Glutamatergic neuron (in vitro differentiated cells): ENCODE results near the gene ATRNL1. TPM values are rescaled to one million over a fixed set of nuclear protein-coding genes. Genes with fewer than 3 reads are reported as not detected.

Experiments
- DNase-seq: peaks from one replicate; pipeline ENCODE4 v3.0.0; 2022
- H3K27ac Mint-ChIP-seq: one replicate; pipeline ENCODE4 v1.8.0; 2020; ENCODE audit warnings: mild to moderate bottlenecking, mixed read lengths, inconsistent platforms; ENCODE audit not compliant: unreplicated experiment
- H3K27me3 Mint-ChIP-seq: one replicate; pipeline ENCODE4 v1.8.0; 2020; ENCODE audit warnings: mild to moderate bottlenecking, moderate library complexity, mixed read lengths, inconsistent platforms; ENCODE audit not compliant: unreplicated experiment
- H3K36me3 Mint-ChIP-seq: one replicate; pipeline ENCODE4 v1.8.0; 2020; ENCODE audit warnings: mild to moderate bottlenecking, mixed read lengths, inconsistent platforms; ENCODE audit not compliant: unreplicated experiment
- H3K4me1 Mint-ChIP-seq: one replicate; pipeline ENCODE4 v1.8.0; 2020; ENCODE audit warnings: mild to moderate bottlenecking, low read depth, mixed read lengths, inconsistent platforms; ENCODE audit not compliant: unreplicated experiment
- H3K4me3 Mint-ChIP-seq: one replicate; pipeline ENCODE4 v1.8.0; 2020; ENCODE audit warnings: mild to moderate bottlenecking, mixed read lengths, inconsistent platforms; ENCODE audit not compliant: unreplicated experiment
- H3K9me3 Mint-ChIP-seq: one replicate; pipeline ENCODE4 v1.8.0; 2020; ENCODE audit warnings: mild to moderate bottlenecking, moderate library complexity, mixed read lengths, inconsistent platforms; ENCODE audit not compliant: unreplicated experiment
- CTCF ChIP-seq: fragments of 200-600 bp; sonication (generic); IDR thresholded peaks from one replicate; pipeline ENCODE4 v1.5.0; 2021; ENCODE audit not compliant: partially characterized antibody, unreplicated experiment
- total RNA-seq: library from RNA; stranded (reverse); fragmentation: NEBNext Ultra II Directional; extraction: Animal tissue kit (Norgen Biotek cat#: 25700); gene quantifications from one replicate; pipeline ENCODE4 v1.2.1, GENCODE V29; 2021; ENCODE audit not compliant: unreplicated experiment

The ATRNL1 gene
- total RNA-seq, 1 donor from 2014 or later, result 35.9 TPM

GRCh38 chr10:115117301-115117700, 24.1 kb downstream of the ATRNL1 start:
- Mint-ChIP-seq H3K4me1 (no peaks in the 10 kb centered on the region), H3K9me3 (no peaks in the 10 kb centered on the region), H3K36me3 (peaks cover 15% of the 10 kb centered on the region), H3K27me3 (no peaks in the 10 kb centered on the region), H3K27ac (no peak overlapping the region), H3K4me3 (no peak overlapping the region)
- DNase-seq, result no peak
- TF ChIP-seq CTCF, result no peak

- Mint-ChIP-seq H3K4me3 (no peak overlapping the region), H3K9me3 (no peaks in the 10 kb centered on the region), H3K4me1 (peaks cover 4% of the 10 kb centered on the region), H3K27me3 (no peaks in the 10 kb centered on the region), H3K27ac (no peak overlapping the region), H3K36me3 (peaks cover 7% of the 10 kb centered on the region)
- TF ChIP-seq CTCF, result no peak
- DNase-seq, result no peak
These were observed 25.2 kb downstream of the ATRNL1 start for GRCh38 chr10:115118346-115118745.

- no peak for TF ChIP-seq CTCF
- Mint-ChIP-seq H3K4me1 (peaks cover 8% of the 10 kb centered on the region), H3K27ac (no peak overlapping the region), H3K9me3 (no peaks in the 10 kb centered on the region), H3K4me3 (no peak overlapping the region), H3K27me3 (no peaks in the 10 kb centered on the region), H3K36me3 (no peaks in the 10 kb centered on the region)
- DNase-seq, result no peak
These were observed 32.3 kb downstream of the ATRNL1 start for GRCh38 chr10:115125505-115125904.

- Mint-ChIP-seq H3K9me3 (no peaks in the 10 kb centered on the region), H3K27me3 (no peaks in the 10 kb centered on the region), H3K4me3 (no peak overlapping the region), H3K27ac (no peak overlapping the region), H3K4me1 (no peaks in the 10 kb centered on the region), H3K36me3 (peaks cover 7% of the 10 kb centered on the region)
- TF ChIP-seq CTCF, result no peak
- DNase-seq, result no peak
These were observed 36.6 kb downstream of the ATRNL1 start for GRCh38 chr10:115129752-115130151.

GRCh38 chr10:115136616-115137015, 43.5 kb downstream of the ATRNL1 start:
- no peak for TF ChIP-seq CTCF
- no peak overlapping the region for H3K27ac Mint-ChIP-seq
- H3K9me3 Mint-ChIP-seq, result peaks cover 5% of the 10 kb centered on the region
- no peaks in the 10 kb centered on the region for H3K4me1 Mint-ChIP-seq
- peaks cover 2% of the 10 kb centered on the region for H3K27me3 Mint-ChIP-seq
- no peak for DNase-seq
- H3K4me3 Mint-ChIP-seq, result no peak overlapping the region
- H3K36me3 Mint-ChIP-seq, result peaks cover 29% of the 10 kb centered on the region
